ENCODE measurements around the gene KRT8.

GRCh38 chr12:52857500-52857899, 47.4 kb downstream of the KRT8 start:
- TF ChIP-seq SMC3 (IDR thresholded peaks at IDR 0.05; ENCODE audit: low read depth, low read length) (no peak), EZH2phosphoT487 (IDR thresholded peaks at IDR 0.05; ENCODE audit: borderline replicate concordance, low read depth) (no peak), MXI1 (IDR thresholded peaks at IDR 0.05; ENCODE audit: low read depth, low read length) (no peak), POLR2AphosphoS5 (IDR thresholded peaks at IDR 0.05; ENCODE audit: low read depth, low read length) (no peak), RFX5 (IDR thresholded peaks at IDR 0.05; ENCODE audit: low read length) (no peak), CTCF (IDR thresholded peaks at IDR 0.05) (no peak), GATA2 (CRISPR knock-in tag; IDR thresholded peaks at IDR 0.05) (no peak), REST (IDR thresholded peaks at IDR 0.05; ENCODE audit: low read depth, low read length) (no peak), YY1 (IDR thresholded peaks at IDR 0.05; ENCODE audit: low read depth) (no peak), SIN3A (IDR thresholded peaks at IDR 0.05; ENCODE audit: borderline replicate concordance, low read depth, low read length) (no peak), FOXM1 (IDR thresholded peaks at IDR 0.05; ENCODE audit: low read depth) (no peak), RXRA (IDR thresholded peaks at IDR 0.05; ENCODE audit: borderline replicate concordance, low read depth) (no peak), EP300 (IDR thresholded peaks at IDR 0.05; ENCODE audit: borderline replicate concordance in 1 of 2, low read depth in 1 of 2, low read length in 1 of 2) (no peak)

All from SK-N-SH (cell line).